ENCODE measurements around the gene PRKCD.
A peak's percentile ranks its signal among the peaks of the same experiment; 100 is the strongest.

The PRKCD gene

DNA sequence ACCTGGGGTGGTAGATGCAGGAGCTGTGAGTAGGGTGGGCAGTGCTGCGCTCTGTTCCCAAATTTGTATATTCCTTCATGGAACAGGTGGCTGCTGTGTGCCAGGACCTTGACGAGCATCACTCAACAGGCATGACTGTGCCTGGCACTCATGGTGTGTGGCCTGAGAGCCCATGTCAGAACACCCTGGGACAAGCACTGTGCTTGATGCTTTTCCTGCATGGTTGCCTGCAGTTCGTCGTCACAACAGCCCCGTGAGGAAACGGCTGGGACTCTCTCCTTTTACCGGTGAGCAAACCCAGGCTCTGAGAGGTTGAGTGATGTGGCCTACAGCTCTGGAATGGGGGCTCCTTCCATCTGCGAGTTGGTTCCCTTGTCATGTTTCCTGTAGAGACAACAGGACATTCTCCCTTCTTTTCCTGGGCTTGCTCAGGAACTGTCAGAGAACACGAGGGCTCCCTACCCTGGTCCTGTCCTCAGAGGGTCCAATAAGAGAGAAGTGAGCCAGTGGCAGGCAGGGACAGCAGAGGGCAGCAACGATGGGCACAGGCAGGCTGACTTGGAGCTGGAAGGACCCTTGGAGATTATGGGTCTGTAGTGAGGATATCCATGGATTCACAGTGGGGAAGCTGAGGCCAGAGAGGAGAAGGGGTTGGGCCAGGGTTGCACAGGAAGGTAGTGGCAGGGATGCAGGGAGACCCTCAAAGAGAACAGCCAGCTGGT, 37.4 kb downstream of the PRKCD start:
- TF ChIP-seq, protein P1, sequence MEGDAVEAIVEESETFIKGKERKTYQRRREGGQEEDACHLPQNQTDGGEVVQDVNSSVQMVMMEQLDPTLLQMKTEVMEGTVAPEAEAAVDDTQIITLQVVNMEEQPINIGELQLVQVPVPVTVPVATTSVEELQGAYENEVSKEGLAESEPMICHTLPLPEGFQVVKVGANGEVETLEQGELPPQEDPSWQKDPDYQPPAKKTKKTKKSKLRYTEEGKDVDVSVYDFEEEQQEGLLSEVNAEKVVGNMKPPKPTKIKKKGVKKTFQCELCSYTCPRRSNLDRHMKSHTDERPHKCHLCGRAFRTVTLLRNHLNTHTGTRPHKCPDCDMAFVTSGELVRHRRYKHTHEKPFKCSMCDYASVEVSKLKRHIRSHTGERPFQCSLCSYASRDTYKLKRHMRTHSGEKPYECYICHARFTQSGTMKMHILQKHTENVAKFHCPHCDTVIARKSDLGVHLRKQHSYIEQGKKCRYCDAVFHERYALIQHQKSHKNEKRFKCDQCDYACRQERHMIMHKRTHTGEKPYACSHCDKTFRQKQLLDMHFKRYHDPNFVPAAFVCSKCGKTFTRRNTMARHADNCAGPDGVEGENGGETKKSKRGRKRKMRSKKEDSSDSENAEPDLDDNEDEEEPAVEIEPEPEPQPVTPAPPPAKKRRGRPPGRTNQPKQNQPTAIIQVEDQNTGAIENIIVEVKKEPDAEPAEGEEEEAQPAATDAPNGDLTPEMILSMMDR (IDR thresholded peaks at IDR 0.05; ENCODE audit: control insufficient read depth, insufficient read depth, low read depth, low read length, missing control alignments), result peak; percentile 27
- DNase-seq (ENCODE audit: low read depth), result no peak
- H3K4me3 ChIP-seq (ENCODE audit: control insufficient read depth, low read depth, low read length), result no peak overlapping the region

DNA sequence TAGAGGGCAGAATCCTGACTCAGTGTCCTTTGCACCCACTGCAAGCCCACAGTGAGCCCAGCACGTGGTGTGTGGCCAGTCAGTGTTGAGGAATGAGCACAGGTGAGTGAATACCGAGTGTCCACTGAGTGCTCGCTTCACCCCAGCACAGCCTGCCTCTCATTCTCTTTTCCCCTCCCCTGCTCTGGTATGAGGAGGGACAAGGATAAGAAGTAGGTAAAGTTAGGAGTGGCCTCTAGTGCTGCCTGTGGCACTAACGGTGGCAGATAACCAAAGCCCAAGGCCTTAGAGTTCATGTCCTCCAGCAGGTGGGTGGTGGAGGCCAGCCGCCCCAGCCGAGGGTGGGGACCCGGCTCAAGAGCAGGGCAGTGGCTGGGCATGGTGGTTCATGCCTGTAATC, 38.0 kb downstream of the PRKCD start:
- TF ChIP-seq, protein P1 (IDR thresholded peaks at IDR 0.05; ENCODE audit: control insufficient read depth, insufficient read depth, low read depth, low read length, missing control alignments), result no peak
- no peak overlapping the region for H3K4me3 ChIP-seq (ENCODE audit: control insufficient read depth, low read depth, low read length)

DNA sequence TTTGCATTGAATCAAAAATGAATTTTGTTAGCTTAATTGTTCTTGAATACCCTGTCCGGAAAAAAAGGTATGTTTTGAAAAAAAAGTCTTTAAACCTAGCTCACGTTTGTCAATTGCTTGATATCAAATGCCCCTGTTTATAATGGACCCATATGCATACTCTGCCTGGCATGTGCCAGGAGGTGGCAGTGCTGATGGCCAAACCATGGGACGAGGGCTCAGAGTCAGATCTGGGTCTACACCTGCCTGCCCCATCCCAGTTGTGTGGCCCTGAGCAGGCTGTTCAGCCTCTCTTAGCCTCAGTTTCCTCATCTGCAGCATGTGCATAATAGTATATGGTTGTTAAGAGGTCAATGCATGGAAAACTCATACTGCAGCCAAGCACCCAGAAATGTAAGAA, 38.8 kb downstream of the PRKCD start:
- no peak for DNase-seq (ENCODE audit: low read depth)
- TF ChIP-seq, protein P1 (IDR thresholded peaks at IDR 0.05; ENCODE audit: control insufficient read depth, insufficient read depth, low read depth, low read length, missing control alignments), result no peak
- H3K4me3 ChIP-seq (ENCODE audit: control insufficient read depth, low read depth, low read length), result no peak overlapping the region

More for the DNA sequence above, 38.0 kb downstream of the PRKCD start:
- DNase-seq (ENCODE audit: low read depth), result no peak

DNA sequence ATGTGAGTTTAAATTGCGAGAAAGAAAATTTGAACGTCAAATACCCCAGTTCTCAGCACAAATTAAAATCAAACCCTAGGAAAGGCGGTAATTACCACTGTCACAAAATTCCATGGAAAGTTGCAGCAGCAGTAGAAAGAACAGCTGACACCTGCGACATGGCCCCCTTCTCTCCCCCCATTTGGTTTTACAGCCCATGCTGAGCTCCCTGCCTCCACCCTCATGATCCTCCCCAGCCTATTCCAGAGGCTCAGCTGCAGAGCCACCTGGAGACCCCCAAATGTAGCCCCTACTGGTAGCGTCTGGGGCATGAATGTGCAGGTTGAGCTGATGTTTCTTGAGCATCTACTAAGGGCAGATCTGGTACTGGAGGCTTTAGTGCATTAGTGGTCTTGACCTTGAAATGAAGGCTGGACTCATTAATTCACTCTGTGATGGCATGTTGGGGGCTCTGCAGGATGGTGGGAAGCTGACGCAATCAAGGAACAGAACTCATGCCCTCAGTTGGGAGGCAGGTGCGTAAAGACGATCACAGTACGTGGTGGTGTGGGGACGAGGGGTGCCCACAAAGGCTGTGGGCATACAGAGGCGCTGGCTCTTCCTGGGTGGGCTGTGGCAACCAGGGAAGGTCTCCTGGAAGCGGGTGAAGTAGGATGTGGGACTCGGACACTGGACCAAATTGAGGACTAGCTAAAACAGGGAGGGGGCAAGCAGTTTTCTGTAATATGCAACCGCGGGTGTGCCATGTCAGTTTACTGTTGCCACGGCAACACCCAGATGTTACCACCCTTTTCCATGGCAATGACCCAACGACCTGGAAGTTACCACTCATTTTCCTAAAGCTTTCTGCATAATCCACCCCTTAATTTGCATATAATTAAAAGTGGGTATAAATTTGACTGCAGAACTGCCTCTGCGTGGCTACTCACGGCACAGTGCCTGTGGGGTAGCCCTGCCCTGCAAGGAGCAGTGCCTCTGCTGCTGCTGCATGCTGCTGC, 39.8 kb downstream of the PRKCD start:
- no peak overlapping the region for H3K4me3 ChIP-seq (ENCODE audit: control insufficient read depth, low read depth, low read length)
- TF ChIP-seq, protein P1 (IDR thresholded peaks at IDR 0.05; ENCODE audit: control insufficient read depth, insufficient read depth, low read depth, low read length, missing control alignments), result no peak
- DNase-seq (ENCODE audit: low read depth), result no peak

- DNase-seq (ENCODE audit: low read depth), result no peak
- H3K4me3 ChIP-seq (ENCODE audit: control insufficient read depth, low read depth, low read length), result no peak overlapping the region
- TF ChIP-seq, protein P1 (IDR thresholded peaks at IDR 0.05; ENCODE audit: control insufficient read depth, insufficient read depth, low read depth, low read length, missing control alignments), result no peak
Observed at GRCh38 chr3:53202331-53203015, 41.5 kb downstream of the PRKCD start.
